HS-5 (cell line): ENCODE measurements around the gene ATP10D.
"Not testable (repeated sequence)": the region's sequence is repeated elsewhere in the genome, so short reads cannot be mapped to it uniquely, and the experiment has no call there.

ENCODE experiments used
- DNase-seq: peaks from one replicate; pipeline ENCODE4 v3.0.0-alpha.2; 2012; ENCODE audit warnings: low read depth

ATP10D gene

DNA sequence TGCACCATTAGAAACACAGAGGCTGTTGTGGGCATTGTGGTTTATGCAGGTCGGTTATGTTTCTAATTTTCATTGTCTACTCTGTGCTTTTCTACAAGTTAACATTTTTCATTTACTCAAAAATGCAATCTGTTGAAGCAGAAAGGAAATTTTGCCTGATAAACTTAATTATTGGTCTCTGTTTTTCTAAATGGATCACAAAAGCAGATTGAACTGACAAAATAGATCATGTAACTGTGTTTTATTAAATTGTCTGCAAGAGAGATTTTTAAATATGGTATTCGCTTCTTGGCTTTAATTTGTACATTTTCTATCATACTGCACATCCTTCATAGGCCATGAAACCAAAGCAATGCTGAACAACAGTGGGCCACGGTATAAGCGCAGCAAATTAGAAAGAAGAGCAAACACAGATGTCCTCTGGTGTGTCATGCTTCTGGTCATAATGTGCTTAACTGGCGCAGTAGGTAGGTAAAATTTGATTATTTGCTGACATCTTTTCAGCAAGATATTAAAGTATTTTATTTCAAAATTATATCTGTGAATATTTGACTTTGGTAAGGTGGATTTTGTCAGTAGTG, 50.6 kb downstream of the ATP10D start:
- no peak for DNase-seq

GRCh38 chr4:47536966-47537365, 51.9 kb downstream of the ATP10D start:
- DNase-seq: no peak

DNA sequence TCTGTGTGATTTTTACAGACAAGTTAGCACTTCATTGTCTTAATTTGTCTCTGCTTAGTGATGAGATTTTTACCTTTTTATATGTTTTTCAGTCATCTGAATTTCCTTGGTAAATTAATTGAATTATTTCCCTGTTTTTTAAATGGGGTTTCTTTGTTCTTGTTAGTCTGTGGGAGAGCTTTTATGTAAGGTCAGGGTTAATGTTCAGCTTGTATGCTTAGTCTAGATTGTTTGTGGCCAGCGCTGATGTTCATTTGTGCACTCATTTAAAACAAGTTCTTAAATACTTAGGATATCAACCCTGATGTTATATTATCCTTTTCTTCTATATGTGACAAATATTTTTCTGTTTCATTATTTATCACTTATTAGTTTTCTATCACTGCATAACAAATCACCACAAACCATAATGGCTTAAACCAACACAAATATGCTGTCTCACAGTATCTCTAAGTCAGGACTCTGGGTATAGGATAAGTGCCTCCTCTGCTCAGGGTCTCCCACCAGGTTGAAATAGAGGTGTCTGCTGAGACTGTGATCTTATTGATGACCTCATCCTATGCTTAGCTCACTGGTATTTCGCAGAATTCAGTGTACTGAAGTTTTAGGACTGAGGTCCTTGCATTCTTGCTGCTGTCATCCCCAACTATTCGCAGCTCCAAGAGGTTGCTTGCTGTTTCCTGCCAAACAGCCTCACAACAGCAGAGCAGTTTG, 53.2 kb downstream of the ATP10D start:
- DNase-seq: no peak

GRCh38 chr4:47538825-47539154, 53.7 kb downstream of the ATP10D start:
- no peak for DNase-seq

DNA sequence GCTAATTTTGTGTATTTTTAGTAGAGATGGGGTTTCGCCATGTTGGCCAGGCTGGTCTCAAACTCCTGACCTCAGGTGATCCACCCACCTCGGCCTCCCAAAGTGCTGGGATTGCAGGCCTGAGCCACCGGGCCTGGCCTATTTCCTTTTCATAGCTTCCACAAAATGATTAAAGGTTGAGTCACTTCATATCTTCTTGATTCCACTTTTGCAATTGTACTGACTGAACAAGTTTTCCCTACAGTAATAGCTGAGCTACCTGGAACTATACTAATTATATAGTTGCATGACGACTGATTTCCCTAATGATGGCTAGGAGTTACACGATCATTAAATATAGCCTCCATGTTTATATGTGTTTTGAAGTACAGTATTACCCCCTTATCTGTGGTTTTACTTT, 57.6 kb downstream of the ATP10D start:
- not testable (repeated sequence) for DNase-seq

DNA sequence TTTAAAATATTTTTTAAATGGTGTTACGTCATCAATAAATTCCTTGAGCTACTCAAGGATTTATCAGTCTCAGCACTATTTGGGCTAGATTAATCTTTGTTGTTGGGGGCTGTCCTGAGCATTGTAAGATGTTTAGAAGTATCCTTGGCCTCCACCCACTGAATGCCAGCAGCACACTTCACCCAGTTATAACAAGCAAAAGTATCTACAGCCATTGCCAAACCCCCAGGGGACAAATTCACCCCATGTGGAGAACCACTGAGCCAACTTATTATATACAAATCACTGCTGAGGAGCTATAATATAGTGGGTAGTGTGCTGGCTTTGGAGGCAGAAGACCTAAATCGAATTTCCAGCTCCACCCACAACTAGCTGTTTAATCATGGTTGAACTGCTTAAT, 58.3 kb downstream of the ATP10D start:
- no peak for DNase-seq

- not testable (repeated sequence) for DNase-seq
These were observed 65.3 kb downstream of the ATP10D start for GRCh38 chr4:47550357-47550756.

DNA sequence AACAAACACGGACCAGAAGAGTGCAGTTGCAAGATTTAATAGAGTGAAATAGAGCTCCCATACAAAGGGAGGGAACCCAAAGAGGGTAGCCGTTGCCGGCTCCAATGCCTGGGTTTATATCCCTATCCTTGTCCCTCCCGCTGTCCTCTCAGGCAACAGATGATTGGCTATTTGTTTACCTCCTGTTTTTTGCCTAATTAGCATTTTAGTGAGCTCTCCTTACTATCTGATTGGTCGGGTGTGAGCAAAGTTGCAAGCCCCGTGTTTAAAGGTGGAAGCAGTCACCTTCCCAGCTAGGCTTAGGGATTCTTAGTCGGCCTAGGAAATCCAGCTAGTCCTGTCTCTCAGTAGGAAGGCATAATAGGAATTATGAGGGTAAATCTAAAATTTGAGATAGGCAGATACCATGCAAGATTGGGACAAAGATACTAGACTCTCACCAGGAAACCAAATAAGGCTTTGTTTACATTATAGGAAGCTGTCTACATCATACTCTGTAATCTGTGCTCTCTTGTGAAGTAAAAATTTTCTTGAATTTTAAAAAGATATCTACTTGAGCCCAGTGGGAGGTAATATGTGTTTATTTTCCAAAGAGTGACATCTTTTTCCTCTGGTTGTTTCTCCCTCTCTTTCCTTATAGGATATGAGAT, 65.9 kb downstream of the ATP10D start:
- DNase-seq: no peak

DNA sequence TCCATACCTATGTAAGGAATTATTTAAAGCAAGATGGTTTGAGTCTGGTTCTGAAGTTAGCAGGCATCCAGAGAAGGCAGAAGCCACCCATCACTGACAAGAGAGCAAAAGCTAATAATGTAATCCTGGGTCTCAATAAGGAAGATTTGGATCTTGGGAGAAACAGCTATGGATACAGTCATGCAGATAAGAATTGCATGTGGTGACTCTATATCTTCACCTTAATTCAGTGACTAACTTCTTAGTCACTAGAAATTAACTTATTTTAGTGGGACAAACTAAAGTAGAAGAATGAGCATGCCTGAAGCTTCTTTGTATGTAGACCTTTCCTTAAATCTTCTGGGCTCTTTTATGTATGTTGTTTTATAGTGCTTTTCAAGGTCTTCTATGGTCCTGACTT, 66.6 kb downstream of the ATP10D start:
- DNase-seq: no peak

DNA sequence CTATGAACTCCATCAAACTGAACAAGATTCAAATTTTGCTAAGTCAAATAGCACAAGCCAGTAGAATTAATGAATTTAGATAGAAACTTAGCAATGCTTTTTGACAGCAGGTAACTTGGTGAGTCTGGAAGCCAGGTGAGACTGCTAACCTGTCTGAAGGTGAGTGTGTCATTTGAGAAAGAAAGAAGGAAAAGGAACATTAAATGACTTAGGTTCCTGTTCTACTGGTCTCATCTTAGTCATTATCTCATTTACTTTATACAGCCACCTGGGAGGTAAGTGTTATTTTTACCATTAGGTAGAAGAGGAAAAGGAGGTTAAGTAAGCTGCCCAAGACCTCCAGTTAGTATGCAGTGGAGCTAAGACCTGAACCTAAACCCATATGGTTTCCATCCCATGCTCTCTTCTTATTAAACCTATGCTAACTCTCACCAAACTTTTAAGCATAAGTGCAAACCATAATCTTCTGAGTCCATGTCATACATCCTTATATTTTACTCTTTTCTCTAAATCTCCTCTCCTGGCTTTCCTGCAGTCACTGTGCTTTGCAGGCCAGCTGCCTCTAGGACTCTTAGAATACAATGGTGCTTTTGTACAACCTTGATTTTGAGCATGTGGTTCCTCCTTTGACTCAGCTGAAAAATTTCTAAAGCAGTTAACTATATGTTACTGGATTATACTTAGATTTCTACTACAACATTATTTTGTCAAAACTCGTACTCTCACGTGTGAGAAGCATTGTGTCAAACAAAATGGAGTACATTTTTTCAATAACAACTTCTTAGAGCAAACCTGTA, 68.5 kb downstream of the ATP10D start:
- DNase-seq: no peak

GRCh38 chr4:47555920-47556319, 70.8 kb downstream of the ATP10D start:
- not testable (repeated sequence) for DNase-seq

GRCh38 chr4:47557255-47557654, 72.2 kb downstream of the ATP10D start:
- DNase-seq: no peak

GRCh38 chr4:47560682-47561081, 75.6 kb downstream of the ATP10D start:
- no peak for DNase-seq

DNA sequence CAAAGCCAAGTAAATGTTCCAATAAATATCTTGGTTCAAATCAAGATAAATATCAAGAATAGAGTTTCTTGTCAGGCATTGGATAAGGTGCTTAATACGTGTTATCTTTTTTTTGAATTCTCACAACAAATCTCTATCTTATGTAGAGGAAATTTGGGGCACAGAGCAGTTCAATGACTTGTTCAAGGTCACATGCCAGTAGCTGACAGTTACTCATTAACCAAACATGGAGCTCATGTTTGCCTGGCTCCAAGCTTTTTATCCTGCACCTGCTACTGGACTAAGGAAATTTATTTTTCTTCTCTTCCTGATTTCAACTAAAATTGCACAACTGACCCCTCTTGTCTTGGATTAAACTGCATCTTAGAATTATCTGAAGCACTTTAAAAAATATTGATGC, 76.3 kb downstream of the ATP10D start:
- no peak for DNase-seq

DNA sequence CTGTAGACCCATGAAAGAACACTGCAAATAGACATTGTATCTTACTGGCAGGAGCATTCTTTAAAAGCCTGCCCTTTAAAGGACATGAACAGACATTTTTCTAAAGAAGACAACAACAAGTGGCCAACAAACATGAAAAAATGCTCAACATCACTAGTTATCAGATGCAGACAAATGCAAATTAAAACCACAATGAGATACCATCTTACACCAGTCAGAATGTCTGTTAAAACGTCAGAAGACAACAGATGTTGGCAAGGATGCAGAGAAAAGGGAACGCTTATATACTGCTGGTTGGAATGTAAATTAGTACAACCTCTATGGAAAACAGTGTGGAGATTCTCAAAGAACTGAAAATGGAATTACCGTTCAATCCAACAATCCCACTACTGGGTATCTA, 77.2 kb downstream of the ATP10D start:
- no peak for DNase-seq

GRCh38 chr4:47566566-47566965, 81.5 kb downstream of the ATP10D start:
- no peak for DNase-seq

DNA sequence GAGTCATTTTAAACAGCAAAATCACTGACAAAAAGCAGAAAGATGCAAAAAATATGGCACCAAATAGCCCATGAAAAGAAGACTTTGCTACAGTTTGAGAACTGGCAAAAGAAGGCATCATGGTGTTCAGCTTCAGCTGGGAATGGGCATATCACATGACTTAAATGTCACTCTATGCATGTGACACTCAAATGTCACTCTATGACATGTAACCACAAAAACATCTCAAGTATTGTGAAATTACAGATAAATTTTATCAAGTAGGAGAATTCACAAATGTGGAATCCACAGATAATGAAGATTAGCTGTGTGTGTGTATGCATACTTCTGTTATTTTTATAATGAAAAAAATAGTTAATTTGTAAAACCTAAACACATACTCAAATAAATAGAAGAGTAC, 81.9 kb downstream of the ATP10D start:
- no peak for DNase-seq

GRCh38 chr4:47567511-47567910, 82.4 kb downstream of the ATP10D start:
- no peak for DNase-seq

DNA sequence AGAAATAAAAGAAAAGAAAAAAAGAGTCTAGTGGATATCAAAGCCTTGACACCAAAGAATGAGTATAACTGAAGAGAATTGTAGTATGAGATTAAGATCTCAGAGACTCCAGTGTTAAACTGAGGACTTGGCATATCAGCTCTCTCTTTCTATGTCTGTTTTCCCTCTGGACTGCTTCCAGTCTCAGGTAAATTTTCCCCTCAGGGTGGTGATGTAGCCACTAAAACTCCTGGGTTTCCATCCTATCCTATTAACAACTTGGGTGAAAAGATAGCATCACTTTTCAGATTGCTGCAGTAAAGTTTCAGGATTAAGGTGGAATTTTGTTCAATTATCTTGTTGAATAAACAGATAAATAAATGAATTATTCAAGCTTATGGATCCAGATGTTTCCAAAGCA, 85.7 kb downstream of the ATP10D start:
- DNase-seq: no peak

DNA sequence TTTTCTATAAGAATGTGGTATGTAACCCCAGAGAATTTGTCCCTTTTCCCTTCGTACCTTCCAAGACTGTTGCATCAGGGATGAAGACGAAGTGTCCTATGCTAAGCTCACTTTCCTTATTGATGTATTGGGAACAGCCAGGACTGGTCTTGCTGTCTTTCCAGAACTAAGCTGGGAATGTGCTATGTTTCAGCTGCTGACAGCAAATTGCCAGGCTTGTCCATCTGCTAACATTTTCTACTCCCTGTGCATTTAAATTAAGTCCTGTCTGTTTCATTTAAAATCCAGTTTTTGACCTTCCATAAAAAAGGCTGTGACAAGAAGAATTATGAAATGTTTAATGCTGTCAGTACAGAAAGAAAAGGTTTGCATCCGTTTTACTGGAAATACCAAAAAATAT, 87.9 kb downstream of the ATP10D start:
- DNase-seq: no peak

GRCh38 chr4:47577779-47578553, 92.9 kb downstream of the ATP10D start:
- DNase-seq: no peak

- DNase-seq: no peak
These were observed 94.2 kb downstream of the ATP10D start for GRCh38 chr4:47579235-47579634.
